K562 (cell line): ENCODE data around the gene AGO3.

Experiments used
- CTCF ChIP-seq, 3 experiments: IDR thresholded peaks in 2 of 3; conservative IDR thresholded peaks in 1 of 3; 2 replicates each; pipeline ENCODE4 v1.5.1; 2011 to 2012; ENCODE audit warnings: low read length in 3 of 3, mild to moderate bottlenecking in 3 of 3, control low read depth in 2 of 3, improper control_type of control experiment in 1 of 3, inconsistent platforms in 1 of 3, low read depth in 1 of 3, mixed read lengths in 1 of 3, moderate library complexity in 1 of 3; ENCODE audit not compliant: insufficient read depth in 2 of 3
- NCOR1 ChIP-seq: fragments of 450-650 bp; IDR thresholded peaks from 2 replicates; pipeline ENCODE4 v1.6.1; 2016; ENCODE audit warnings: mild to moderate bottlenecking, moderate library complexity

- TF ChIP-seq NCOR1 (no peak), CTCF (IDR thresholded peaks at IDR 0.05 in 2 of 3, conservative IDR thresholded peaks at IDR 0.05 in 1 of 3; ENCODE audit: insufficient read depth in 2 of 3, low read depth in 1 of 3, low read length in 3 of 3) (no peak)
Measured at GRCh38 chr1:36089393-36090121, 158.7 kb downstream of the AGO3 start.
